HS-5 (cell line): ENCODE results near the gene TCEAL1.
"Not testable (repeated sequence)": the region's sequence is repeated elsewhere in the genome, so short reads cannot be mapped to it uniquely, and the experiment has no call there.

Experiments used
- DNase-seq: peaks from one replicate; pipeline ENCODE4 v3.0.0-alpha.2; 2012; ENCODE audit warnings: low read depth

TCEAL1 gene

DNA sequence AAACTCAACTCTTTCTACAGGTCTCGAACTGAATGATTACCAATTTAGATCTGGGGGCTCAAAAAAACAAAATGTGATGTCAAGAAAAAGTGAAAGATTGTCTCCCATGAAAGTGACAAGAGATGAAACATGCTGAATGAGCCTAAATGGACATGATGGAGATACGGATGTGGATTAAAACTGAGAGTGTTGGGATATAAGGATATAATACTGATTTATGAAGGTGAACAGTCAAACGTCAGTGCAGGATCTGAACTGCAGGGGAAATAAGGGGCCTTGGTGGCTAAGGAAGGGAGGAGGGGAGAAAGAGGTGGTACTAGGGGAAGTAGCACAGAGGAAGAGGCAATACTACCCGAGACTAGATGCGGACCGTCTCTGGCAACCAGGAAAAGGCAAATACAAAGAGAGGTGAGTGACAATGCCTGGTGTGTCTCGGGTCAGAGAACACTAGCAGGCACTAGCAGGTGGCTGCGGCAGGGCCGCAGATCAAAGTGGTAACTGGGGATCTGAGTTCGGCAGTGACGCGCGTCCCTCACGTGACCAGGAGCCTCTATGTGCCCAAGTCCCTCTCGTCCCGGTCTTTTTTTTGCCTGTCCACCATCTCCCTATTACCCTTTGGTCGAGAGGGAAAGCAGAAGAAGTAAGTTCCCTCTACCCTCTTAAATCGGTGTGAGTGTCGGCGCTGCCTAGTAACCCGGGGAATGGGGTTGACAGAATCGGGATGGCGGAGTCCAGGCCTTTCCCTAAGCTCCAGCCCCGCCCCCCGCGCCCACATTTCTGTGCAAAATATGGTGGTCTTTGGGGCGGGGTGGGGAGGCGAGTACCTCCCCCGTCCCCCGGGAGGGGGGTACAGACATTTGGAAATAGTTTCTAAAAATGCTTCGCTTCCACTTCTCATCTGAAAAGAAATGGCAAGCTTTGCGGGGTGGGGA is at the start of gene TCEAL1:
TCEAL1 (plus strand) TSS at position 590 of the 932 bp plus-strand sequence. CDS start 942 bp downstream, outside the sequence.
- DNase-seq: no peak

DNA sequence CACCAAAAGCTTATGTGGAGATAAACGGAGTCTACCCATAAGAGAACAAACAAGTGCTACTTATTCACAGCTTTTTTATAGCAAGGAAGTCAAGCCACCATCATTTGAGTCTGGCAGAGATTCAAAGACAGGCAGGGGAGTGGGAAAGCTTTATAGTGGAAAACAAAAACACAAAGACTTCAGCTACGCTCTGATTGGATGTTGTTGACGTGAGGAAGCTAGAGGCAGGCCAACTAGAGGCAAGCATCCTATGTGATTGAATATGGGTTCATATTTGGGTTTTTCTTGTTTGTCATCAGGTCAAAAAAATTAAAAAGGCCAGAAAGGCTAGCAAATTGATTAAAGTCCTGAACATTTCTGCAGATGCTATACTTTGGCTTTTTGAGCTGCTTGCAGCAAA is 44.2 kb upstream of the TCEAL1 start:
- DNase-seq: no peak

DNA sequence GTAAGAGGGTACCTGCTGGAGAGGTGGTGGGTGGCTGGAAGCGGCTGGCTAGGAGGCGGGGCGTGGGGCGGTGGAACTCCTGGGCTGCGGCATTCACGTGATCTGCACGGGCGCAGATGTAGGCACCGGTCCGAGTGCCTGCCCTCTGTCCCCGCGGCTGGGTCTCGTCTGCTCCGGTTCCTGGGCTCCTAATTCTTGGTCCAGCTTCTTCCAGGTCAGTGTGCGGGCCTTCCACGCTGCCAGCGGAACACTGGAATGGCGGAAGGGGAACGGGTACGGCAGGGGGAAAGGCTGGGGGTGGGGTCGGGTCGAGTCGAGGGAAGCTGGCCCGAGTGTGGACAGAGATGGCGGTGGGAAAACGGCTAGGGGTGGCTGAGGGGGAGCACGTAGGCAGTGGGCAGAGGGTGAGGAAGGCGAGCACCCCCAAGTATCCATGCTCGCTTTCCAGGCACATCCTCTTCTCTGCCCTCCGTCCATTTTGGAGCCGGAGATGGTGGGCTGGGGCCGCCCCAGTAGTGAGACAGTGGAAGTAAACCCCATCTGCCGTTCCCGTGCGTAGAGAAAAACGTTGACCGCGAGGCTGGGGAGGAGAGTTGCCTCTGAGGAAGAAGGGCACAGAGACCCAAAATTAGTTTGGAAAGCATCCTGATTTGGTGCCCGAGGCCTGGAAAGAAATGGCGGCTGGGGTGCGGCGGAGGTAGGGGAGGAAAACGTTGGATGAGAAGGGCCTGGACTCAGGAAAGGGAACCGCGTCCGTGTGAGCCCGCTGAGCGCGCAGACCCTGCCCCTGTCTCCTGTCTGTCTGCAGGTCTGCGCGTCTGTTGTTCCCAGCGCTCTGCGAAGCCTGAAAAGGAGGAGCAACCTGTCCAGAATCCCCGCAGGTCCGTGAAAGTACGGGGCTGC is 43.1 kb upstream of the TCEAL1 start, which contains the start of gene TCEAL4:
TCEAL4 (plus strand) TSS at position 105 of the 903 bp plus-strand sequence. CDS start 1,161 bp downstream, outside the sequence.
- no peak for DNase-seq

DNA sequence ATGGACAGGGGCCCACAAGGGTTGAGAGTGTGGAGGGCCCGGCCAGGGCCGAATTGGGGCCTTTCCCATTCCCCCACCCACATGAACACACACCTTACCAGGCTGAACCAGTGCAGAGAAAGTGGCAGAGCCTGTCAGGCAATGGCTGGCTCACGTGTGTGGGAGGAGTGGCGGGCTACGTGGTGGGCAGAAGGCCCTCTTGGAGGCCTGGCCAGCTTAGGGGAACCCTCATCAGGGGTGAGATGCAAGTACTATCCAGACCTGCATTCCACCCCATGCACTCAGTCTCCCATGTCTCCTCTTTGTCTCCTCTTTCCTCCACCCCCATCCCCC is 42.5 kb upstream of the TCEAL1 start:
- DNase-seq: no peak

GRCh38 chrX:103586659-103587058 is 42.1 kb upstream of the TCEAL1 start:
- no peak for DNase-seq

DNA sequence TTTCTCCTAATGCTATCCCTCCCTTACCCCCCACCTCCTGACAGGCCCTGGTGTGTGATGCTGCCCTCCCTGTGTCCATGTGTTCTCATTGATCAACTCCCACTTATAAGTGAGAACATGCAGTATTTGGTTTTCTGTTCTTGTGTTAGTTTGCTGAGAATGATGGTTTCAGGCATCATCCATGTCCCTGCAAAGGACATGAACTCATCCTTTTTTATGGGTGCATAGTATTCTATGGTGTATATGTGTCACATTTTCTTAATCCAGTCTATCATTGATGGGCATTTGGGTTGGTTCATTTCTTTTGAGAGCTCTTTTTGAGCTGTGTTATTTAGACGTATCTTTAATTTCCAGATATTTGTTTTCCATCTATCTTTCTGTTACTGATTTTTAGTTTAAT is 36.5 kb upstream of the TCEAL1 start:
- not testable (repeated sequence) for DNase-seq

DNA sequence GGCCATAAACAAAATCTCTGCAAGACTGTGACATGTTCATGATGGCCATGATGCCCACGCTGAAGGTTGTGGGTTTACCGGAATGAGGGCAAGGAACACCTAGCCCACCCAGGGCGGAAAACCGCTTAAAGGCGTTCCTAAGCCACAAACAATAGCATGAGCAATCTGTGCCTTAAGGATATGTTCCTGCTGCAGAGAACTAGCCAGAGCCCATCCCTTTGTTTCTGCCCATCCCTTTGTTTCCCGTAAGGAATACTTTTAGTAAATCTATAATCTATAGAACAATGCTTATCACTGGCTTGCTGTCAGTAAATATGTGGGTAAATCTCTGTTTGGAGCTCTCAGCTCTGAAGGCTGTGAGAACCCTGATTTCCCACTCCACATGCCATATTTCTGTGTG is 33.6 kb upstream of the TCEAL1 start:
- not testable (repeated sequence) for DNase-seq

DNA sequence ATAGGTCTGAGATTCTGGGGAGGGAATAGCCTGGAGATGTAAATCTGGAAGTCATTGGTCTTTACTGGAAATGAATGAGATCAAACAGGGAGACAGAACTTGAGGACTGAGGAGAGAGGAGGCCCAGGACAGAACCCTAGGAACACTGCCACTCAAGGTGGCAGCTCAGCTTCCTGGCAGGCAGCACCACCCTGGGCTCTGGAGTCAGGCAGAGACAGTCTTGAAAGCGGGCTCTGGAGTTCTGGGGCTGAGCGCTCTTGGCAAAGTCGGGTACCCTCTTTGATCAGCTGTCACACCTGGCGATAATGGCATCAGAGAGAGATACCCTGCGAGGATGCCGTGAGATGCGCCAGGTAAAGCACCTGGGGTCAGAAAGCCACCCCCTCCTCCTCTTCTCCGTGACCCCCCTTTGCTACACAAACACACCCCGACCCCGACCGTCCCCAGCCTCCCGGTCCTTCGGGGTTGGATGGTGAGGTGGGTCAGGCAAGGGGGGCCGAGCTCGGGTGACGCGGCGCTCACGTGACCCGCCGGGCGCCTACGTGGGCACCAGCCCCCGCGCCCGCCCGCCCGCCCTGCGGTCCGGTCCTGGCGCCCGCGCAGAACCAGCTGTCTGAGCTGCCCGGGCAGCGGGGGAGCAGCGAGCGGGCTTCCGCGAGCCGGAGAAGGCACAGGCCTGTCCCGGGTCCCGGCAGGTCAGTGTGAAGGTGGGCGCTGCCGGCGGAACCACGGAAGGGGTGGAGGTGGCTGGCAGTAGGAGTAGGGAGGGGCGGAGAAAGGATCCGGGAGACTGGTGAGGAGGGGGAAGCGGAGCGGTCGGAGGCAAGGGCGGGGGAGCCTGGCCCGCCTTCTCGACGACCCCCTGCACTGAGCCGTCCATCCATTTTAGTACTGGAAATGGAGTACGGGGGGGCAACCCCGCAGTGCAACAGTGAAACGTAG is 21.1 kb upstream of the TCEAL1 start, which contains the start of gene TCEAL3:
TCEAL3 (plus strand) TSS at position 600 of the 942 bp plus-strand sequence. CDS start 1,102 bp downstream, outside the sequence.
- no peak for DNase-seq

DNA sequence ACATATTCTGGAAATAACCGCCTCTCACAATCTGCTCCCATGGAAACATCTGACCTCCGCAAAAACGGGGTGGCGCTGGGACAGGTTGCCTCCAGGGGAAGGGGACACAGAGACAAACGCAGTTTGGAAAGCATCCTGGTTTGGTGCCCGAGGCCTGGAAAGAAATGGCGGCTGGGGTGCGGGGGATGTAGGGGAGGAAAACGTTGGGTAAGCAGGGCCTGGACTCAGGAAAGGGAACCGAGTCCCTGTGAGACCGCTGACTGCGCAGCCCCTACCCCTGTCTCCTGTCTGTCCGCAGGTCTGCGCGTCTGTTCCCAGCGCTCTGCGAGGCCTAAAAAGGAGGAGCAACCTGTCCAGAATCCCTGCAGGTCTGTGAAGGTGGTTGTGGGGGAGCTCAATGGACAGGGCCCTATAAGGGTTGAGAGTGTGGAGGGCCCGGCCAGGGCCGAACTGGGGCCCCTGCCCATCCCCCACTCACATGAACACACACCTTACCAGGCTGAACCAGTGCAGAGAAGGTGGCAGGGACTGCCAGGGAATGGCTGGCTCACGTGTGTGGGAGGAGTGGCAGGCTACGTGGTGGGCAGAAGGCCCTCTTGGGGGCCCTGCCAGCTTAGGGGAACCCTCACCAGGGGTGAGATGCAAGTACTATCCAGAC is 20.3 kb upstream of the TCEAL1 start:
- DNase-seq: no peak

DNA sequence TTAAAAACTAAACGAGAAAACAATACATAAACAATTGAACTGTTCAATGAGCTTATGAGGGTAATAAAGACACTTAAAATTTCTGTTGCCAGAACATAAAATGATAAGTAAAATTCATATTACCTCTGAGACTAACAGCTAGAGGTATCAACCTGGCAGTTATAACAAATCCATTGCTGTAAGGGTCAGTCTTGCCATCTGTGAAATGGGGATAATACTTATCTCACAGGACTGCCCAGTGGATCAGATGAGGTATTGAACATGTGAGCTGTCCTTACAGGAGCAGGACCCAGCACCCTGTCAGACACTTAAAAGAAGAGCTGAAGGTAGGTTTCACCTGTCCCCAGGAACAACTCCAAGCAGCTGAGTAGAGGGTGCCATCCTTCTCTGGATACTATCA is 18.5 kb upstream of the TCEAL1 start:
- DNase-seq: no peak

DNA sequence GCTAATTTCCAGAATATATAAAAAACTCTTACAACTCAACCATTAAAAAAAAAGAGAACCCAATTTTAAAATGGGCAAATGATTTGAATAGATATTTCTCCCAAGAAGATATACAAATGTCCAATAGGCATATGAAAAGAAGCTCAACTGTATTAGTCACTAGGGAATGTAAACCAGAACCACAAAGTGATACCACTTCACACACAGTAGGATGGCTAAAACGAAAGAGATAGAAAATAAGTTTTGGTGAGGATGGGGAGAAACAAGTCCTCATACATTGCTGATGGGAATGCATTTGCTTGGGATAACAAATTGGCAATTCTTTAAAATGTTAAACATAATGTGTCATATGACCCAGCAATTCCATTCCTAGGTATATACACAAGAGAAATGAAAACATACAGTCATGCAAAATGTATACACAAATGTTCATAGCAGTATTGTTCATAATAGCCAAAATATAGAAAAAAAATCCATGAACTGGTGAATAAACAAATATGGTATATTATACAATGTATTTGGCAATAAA is 15.3 kb upstream of the TCEAL1 start:
- no peak for DNase-seq

GRCh38 chrX:103614999-103615398 is 13.8 kb upstream of the TCEAL1 start:
- no peak for DNase-seq

- no peak for DNase-seq
These were observed 12.9 kb upstream of the TCEAL1 start for GRCh38 chrX:103615781-103616371.

- no peak for DNase-seq
These were observed 12.0 kb upstream of the TCEAL1 start for GRCh38 chrX:103616676-103617186.

- DNase-seq: no peak
These were observed 4.7 kb upstream of the TCEAL1 start for GRCh38 chrX:103624111-103624510.

DNA sequence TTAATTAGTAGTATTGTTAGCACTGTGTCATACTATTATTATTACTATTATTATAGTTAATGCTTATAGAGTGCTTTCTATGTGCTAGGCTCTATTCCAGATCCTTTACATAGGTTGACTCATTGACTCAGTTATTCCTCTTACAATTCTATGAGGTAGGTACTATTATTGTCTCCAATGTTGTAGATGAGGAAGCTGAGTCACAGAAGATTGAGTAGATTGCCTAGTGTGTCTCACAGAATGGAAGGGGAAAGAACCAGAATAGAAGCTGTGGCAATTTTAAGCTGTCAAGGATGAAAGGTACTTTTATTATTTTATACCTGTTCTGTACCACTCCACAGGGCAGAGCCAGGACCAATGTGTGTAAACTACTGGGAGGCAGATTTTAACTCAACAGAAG is 1.9 kb upstream of the TCEAL1 start:
- no peak for DNase-seq

DNA sequence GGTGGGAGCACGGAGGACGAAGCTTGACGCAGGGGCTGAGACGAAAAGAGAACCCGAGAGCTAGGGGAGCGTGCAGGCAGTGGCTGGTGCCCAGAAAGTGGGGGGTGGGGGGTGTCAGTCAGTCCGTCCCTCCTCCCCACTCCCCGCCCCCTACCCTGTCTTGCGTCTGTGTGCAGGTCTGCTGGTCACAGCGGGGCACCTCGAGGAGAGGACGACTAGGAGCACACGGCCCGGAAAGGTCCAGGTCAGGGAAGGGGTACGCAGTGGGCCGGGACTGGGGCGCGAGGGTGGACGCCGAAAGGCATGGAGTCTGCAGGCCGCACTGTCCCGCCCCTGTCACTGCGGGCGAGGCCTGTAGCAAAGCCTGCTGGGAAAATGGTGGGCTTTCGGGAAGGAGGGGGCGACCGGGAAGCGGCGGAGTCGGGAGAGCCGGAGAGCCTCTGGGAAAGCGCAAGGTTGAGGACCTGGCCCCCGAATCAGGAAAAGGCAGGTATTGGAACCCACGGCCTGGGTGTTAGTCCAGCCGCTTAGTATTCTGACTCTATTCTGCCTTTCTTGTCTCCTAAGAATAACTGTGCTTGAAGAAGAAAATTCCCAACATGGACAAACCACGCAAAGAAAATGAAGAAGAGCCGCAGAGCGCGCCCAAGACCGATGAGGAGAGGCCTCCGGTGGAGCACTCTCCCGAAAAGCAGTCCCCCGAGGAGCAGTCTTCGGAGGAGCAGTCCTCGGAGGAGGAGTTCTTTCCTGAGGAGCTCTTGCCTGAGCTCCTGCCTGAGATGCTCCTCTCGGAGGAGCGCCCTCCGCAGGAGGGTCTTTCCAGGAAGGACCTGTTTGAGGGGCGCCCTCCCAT is 769 bp downstream of the TCEAL1 start:
- DNase-seq: no peak

DNA sequence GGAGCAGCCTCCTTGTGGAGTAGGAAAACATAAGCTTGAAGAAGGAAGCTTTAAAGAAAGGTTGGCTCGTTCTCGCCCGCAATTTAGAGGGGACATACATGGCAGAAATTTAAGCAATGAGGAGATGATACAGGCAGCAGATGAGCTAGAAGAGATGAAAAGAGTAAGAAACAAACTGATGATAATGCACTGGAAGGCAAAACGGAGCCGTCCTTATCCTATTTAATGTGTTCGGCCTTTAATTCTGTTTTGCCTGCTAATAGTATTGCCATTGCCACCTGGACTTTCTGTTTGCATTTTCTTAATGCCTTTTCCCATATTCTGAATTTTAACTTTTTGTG is 1.4 kb downstream of the TCEAL1 start:
- no peak for DNase-seq

DNA sequence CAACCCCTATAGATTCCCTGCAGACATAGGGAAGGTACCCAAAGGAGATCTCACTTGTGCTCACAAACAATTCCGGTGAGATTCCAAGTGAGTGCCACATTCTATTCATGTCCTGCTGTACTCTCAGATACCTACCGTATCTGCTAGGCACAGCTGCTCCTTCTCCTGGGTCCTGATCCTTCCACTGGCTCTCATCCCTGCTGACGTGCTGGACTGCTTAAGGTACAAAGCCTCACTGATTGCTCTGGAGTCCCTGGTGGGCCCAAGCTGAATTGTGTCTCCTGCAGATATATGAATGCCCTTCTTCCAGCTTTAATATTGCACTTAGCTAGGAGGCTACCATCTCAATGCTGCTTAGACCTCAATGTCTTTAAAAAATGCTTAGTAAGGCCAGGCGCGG is 2.4 kb downstream of the TCEAL1 start:
- no peak for DNase-seq
